ENCODE data around the gene AKR1E2.
"Not testable (repeated sequence)": the region's sequence is repeated elsewhere in the genome, so short reads cannot be mapped to it uniquely, and the experiment has no call there.

AKR1E2 gene

DNA sequence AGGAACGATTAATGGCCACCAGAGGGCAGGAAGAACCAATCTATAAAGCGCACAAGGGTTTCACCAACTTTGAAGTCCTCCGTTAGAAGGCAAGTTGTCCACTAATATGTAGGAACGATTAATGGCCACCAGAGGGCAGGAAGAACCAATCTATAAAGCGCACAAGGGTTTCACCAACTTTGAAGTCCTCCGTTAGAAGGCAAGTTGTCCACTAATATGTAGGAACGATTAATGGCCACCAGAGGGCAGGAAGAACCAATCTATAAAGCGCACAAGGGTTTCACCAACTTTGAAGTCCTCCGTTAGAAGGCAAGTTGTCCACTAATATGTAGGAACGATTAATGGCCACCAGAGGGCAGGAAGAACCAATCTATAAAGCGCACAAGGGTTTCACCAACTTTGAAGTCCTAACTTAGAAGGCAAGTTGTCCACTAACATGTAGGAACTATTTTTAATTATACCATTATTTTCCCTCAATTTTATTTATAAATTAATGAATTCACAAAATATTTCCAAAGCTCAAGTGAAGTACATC is 10.3 kb upstream of the AKR1E2 start:
- not testable (repeated sequence) for DNase-seq

DNA sequence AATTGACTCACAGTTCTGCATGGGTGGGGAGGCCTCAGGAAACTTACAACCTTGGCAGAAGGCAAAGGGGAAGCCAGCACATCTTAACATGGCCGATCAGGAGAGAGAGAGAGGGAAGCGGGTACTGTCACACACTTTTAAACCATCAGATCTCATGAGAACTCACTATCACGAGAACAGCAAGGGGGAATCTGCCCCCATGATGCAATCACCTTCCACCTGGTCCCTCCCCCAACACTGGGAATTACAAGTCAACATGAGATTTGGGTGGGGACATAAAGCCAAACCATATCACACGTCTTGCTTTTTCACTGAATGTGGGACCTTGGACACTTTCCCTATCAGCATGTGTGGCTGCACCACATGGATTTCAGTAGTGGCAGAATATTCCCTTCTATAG is 9.0 kb upstream of the AKR1E2 start:
- DNase-seq, result no peak

DNA sequence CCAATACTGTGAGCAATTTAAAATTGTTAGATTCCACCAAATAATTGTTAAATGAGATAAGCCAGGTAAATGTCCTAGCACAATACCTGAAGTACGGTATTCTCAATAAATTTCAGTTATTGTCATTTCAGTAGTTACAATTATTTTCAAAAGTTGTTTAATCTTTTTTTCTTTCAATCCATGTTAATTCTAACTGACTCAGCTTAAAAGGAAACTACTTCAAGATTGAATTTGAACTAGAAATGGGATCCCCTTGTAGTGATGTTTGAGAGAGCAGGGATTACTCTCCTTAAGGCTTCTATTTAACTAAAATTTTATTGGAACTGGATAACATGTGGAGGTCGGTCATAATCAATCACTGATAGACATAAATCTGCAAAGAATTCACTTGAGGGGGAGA is 6.9 kb upstream of the AKR1E2 start:
- no peak for DNase-seq

DNA sequence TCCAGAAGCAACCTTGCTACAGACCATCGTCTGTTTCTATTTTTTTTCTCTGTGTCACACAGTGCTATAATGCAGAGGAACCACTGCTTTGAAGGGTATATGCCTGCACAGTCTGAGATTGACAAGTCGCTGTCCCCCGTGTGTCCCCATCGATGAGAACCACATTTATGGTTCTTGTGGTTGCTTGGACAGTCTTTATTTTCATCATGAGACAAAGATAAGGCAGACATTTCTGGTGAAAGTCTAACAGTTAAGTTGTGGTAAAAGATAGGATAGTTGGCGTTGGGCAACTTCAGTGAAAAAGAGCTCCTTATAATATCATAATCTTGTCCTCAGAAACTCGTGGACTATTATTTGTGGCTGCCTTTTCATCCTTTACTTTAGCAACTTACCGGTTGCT is 6.3 kb upstream of the AKR1E2 start:
- no peak for DNase-seq

DNA sequence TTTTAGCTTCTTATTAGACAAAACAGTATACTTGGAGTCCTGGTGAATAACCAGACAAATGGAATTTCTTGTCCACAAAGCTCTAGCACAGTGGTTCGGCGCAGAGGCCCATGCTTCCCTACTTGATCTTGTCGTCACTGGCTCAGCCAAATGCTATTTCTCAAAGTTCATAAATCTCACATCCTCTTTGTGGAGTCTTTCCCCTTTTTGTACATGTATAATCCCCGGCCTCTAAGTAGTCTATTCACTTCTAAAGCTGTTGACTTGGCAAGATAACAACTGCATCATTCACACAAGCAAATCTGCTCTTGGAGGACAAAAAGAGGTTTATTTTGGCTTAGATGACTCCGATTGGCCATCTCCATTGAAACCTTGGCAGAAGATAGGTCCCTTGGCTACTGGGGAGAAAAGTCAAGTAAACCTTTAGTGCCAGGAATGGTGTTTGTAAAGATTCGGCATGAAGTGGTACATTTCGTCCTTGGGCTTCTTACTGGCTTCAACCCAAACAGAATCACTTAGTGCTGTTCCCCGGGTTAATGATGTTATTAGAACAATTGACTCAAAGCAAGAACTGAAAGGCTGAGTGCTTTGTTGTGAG is 5.1 kb upstream of the AKR1E2 start:
- DNase-seq, result no peak

DNA sequence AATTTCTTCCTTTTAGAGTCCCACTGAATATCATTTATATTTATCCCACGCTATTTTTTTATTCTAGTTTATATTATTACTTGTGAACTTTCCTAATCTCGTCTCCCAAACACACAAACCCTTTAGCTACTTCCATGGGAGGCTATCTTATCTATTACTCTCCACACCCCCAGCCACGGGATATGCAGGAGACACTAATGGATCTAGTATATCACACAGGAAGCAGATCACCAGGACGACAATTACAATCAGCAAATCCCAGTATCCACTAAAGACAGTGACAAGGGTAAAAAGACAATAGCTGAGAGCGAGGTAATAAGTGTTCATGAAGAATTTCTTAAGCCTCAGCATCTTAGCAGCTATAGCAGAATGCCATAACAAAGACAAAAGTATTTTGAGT is 3.8 kb upstream of the AKR1E2 start:
- DNase-seq, result no peak

DNA sequence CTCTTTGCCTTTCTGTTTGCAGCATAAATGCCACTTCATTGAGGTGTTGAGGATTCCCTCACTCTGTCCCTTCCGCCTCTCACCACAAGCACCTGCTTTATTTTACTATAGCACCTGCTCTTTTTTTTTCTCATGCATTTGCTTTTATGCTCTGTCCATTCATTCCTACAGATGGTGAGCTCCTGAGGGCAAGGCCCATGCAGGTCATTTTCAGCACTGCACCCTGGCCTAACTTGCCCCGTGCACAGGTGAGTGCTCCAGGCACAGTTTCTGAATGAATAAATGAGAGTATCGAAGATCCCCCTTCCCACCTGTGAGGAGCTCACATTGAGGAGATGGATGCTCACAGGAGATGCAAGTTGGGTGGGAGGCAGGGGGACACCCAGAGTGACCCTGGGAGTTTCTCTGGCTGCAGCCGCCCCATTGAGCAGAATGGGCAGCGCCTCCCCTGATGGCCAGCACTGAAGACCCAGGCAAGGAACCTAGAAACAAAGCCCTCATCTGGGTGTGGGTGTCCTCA is 1.2 kb upstream of the AKR1E2 start:
- DNase-seq, result no peak

DNA sequence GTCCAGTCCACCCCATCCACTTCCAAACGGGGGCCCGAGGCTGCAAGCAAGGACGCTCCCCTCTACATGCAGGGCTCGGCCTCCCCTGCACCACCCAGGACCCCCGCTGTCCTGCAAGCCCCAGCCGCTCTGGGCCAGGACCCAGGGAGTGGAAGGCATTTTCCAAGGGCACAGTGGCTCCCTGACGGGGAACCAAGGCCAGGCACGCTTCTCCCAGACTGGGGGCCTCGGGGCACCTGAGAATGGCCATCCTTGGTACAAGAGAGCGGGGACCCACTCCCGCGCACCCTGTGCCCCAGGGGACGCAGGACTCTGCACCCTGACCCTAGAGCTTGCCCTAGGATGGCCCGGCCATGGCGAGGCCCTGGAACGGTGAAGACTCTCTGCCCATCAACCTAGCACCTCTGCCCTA is 545 bp upstream of the AKR1E2 start:
- no peak for DNase-seq

DNA sequence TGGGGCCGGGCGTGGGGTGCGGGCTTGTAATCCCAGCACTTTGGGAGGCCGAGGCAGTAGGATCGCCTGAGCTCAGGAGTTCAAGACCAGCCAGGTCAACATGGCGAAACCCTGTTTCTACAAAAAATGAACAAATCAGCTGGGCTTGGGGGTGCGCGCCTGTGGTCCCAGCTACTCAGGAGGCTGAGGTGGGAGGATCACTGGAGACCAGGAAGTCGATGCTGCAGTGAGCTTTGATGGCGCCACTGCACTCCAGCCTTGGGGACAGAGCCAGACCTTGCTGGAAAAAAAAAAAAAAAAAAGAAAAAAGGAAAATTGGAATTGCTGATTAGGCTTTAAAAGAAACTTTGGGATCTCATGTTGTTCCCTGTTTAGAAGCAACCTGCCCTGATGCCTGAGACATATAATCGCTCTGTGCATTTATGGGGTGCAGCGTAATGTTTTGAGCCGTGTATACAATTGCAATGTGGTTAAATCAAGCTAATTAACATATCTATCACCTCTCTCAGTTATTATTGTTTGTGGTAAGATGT is 851 bp downstream of the AKR1E2 start:
- DNase-seq, result no peak

DNA sequence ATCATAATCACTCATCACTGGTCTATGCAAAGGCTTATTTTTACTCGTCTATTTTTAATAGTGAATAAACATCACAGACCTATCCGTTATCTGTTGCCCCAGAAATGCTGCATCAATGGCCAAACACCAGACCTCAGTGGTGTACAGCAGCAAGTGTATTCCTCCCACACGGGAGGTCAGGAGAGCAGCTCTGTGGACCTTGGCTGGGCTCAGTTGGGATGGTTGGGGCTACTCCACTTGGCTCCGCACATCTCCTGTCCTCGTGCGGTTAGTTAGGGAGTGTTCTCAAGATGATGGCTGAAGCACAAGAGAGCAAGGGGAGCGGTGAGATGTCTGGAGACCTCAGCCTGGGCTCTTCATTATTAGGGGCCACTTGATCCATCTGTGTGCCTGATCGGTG is 2.0 kb downstream of the AKR1E2 start:
- DNase-seq, result no peak

DNA sequence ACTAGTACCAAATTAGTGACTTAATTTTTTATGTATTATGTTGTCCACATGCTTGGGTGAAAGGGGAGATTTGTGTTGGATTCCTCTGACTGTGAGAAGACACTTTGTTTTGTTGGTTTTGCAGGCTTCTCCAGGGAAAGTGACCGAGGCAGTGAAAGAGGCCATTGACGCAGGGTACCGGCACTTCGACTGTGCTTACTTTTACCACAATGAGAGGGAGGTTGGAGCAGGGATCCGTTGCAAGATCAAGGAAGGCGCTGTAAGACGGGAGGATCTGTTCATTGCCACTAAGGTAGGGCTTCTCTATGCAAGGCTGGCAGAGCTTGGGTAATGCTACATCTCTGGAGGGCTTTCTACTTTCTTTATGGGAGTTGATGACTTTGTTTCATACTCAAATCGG is 4.5 kb downstream of the AKR1E2 start:
- no peak for DNase-seq

DNA sequence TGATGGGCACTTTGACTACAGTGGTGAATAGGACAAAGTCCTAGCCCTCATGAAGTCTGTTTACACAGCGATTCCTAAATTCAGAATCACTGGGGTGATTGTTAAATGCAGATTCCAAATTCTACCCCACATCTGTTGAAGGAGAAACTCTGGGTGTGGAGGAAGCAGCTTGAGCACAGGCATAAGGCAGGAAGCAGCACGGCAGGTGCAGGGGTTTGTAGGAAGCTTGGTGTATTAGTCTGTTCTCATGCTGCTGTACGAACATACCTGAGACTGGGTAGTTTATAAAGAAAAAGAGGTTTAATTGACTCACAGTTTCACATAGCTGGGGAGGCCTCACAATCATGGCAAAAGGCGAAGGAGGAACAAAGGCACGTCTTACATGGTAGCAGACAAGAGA is 5.1 kb downstream of the AKR1E2 start:
- DNase-seq, result no peak

DNA sequence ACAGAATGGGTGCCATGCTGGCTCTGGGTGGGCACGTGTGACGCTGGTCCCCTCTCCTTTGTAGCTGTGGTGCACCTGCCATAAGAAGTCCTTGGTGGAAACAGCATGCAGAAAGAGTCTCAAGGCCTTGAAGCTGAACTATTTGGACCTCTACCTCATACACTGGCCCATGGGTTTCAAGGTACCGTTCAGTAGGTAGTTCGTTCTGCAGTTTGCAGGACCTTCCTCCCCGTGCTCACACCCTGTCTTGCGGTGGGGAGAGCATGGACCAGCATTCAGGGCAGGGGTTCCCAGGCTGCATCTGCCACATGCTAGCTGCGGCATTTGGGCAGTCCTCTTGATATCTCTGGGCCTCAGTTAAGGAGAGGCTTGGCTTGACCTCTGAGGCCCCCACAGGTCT is 7.3 kb downstream of the AKR1E2 start:
- DNase-seq, result no peak

DNA sequence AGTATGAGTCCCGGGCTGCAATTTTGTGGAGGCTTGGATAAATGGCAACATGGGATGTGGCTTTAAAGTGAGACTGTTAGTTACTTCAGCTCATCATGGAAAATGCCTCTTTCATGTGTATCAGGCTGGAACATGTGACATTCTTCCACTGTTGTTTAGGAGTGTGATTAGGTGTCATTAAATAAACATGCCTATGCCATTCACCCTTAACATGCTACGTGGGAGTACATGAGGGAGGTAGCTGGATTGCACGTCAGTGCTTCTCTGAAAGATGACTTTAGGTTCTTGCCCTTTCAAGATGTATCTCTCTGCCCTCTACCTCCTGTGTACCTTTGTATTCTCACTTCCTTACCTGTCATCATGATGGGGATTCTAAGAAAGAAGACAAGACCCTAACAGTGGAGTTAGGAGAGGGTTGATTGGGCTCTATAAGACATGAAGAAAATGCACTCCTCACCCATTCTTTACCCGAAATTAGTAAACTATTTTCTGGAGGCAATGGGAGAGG is 8.9 kb downstream of the AKR1E2 start:
- DNase-seq, result no peak

DNA sequence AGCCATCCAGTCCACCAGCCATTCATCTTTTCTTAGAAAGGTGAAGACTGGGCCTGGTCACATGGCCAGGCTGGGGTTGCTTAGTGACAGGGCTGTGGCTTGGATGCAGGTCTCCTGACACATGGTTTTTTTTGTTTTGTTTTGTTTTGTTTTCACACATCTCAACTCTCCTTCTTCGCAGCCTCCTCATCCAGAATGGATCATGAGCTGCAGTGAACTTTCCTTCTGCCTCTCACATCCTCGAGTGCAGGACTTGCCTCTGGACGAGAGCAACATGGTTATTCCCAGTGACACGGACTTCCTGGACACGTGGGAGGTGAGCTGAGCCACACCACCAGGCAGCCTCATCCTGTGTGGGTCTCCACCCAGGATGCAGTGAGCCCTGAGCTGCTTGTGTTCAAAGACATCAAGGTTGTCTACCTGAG is 9.5 kb downstream of the AKR1E2 start:
- no peak for DNase-seq

DNA sequence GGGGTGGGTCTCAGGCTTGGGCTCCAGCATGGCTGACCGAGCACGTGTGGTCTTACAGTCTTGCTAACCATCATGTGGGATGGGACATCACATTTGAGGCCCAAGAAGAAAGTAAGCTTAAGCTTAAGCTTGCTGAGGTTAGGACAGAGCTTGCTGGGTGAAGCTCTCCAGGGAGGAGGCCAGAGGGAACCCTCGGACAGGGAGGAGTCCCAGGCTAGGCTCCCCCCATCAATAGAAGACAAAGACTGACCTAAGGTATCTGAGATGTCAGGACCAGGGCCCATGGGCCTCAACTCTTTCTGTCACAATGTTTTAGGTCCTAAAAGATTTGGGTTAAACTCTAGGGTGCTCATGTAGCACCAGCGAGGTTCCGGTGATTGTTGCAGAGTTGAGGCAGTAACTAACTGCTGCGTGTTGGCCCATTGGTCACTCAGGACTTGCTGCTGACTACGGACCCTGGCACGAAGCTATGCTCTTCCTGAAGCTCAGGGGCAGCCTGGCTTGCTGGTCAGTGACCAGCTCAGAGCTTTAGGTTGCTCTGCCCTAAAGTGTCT is 10.5 kb downstream of the AKR1E2 start:
- no peak for DNase-seq

DNA sequence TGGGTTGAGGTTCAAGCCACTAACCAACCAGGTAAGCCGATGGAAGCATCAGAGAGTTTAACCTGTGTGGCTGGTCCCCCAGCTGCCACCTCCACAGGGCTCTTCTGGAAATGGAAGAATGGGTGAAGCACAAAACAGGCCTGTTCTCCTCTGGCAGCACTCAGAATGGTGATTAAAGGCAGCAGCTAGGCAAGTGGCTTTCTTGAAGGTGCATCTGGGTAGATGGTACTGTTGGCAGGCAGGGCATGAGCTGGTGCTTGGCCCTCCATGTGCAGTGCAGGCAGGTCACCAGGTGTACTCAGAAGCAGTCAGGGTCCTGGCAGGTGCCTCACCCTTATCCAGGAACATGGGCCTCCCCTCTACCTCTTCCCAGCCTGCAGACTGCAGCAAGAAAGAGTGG is 11.5 kb downstream of the AKR1E2 start:
- DNase-seq, result no peak

DNA sequence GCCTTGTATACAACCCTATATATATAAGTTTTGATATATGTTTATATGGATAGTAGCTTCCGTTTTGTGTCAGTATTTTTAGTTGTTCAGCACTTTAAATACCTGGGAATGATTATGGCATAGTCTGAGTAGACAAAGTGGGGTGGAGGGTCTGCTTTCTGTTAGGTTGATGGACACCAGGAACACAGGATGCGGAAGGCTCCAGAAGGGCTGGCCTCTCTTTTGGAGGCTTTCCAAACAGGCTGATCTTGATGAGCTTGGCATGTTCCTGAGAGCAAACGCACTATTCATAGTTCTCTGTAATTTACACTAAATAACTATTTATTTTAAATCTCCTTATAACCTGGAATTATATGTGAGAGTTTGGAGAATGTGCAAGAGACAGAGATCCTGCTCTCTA is 12.7 kb downstream of the AKR1E2 start:
- no peak for DNase-seq

DNA sequence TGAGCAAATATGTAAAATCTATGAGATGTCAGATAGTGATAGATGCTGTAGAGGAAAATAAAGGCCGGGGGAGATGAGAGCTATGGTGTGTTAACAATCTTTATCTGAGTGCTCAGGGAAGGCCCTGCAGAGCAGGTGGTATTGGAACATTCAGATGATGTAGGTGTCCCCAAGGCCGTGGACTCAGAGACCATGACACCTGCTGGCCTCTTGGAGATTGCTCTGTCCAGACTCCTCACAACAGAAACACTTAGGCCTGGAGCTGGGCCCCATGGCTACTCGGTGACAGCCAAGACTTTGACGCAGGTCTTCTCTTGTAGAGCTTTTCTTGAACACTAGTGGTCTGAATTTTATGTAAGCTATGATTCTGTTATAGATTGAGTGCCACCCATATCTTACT is 13.3 kb downstream of the AKR1E2 start:
- DNase-seq, result no peak

DNA sequence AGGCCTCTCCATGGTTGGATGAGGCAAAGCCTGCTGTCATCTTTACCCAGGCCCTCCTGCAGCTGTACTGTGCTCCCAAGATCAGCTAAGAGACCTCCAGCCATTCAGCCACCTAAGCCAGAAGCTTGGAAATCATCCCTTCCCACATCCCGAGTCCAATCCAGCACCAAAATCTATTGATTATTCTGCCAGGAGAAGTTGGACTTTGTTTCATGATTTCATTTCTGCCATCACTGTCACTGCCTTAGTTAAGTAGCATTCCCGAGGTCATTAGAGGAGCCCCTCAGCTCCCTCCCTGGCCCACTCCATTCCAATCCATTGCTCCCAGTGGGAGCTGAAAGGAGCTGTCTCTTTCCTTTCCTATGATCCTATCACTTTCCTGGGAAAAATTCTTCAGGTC is 14.1 kb downstream of the AKR1E2 start:
- no peak for DNase-seq

DNA sequence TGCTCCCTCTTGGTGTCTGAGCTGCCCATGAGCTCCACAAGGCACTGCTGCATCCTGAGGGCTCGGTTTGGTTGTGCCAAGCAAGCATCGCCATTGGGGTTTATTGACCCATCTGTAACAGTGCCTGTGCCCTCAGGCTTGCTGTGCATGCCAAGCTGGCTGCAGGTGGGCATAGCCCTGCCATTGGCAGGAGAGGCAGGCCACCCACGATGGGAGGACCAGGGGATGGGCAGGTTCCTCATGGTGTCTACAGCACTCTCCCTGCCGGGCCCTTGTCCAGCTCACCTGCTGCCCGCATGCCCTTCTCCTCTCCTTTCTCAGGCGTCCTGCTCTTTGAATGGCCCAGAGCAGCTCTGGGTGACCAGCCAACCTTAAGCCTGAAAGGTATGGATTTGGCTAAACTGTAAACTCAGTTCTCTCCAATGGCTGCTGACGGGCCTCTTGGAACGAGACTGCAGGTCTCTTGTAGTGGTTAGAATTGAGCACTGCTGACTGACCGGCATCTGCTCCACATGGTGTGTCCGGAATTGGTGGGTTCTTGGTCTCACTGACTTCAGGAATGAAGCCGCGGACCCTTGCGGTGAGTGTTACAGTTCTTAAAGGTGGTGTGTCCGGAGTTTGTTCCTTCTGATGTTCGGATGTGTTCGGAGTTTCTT is 17.6 kb downstream of the AKR1E2 start:
- no peak for DNase-seq

DNA sequence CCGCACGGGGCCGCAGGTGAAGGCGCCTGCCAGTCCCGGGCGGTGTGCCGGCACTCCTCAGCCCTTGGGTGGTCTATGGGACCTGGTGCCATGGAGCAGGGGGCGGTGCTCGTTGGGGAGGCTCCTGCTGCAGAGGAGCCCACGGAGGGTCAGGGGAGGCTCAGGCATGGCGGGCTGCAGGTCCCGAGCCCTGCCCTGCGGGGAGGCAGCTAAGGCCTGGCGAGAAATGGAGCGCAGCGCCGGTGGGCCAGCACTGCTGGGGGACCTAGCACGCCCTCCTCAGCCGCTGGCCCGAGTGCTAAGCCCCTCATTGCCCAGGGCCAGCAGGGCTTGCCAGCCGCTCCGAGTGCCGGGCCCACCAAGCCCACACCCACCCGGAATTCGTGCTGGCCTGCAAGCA is 18.9 kb downstream of the AKR1E2 start:
- no peak for DNase-seq

DNA sequence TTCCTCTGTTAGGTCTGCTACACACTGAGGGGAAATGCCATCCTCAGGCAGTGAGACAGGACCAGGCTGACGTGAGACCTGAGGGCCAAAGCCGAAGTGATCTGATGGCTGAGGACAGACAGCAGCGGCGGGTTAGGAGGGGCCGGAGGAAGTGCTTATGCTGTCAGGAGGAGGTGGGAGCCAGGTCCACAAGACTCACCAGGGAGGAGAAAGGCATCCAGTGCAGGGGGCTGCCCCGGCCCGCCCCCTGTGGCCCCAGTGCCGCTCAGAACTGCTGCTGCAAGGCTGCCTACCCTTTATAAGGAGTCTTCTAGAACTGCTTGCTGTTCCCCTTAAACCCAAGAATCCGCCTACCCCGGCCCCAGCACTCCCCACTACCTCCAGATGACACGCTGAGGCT is 19.8 kb downstream of the AKR1E2 start:
- DNase-seq, result no peak

DNA sequence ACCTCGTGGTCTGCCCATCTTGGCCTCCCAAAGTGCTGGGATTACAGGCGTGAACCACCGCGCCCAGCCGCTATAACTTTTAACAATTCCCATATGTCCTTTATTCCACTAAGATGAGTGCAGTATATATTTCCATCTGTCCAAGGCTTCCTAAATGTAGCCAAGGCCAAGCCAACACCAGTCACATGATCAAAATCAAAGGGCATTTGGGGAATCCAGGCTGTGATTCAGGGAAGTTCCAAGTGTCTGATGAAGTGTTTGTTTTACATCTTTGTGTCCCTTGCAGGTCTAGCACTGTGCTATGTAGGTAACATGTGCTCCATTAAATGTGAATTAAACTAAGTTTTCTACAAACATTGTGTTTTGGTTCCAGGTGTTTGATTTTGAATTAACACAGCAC is 20.8 kb downstream of the AKR1E2 start:
- DNase-seq, result no peak

Measured in NCI-H1048 (cell line).